Endothelial cell of umbilical vein (primary cell): ENCODE results near the gene TAGLN2.

Experiments used
- EZH2 ChIP-seq: IDR thresholded peaks from 2 replicates; pipeline ENCODE4 v1.6.1; 2012; ENCODE audit warnings: borderline replicate concordance, low read depth, mild to moderate bottlenecking, moderate library complexity, low read length, inconsistent platforms; ENCODE audit not compliant: severe bottlenecking
- FOS ChIP-seq: IDR thresholded peaks from 2 replicates; pipeline ENCODE4 v1.6.1; 2011; ENCODE audit warnings: mild to moderate bottlenecking, low read length, moderate library complexity, borderline replicate concordance; ENCODE audit not compliant: insufficient read depth
- GATA2 ChIP-seq: IDR thresholded peaks from 2 replicates; pipeline ENCODE4 v1.7.0; 2011; ENCODE audit warnings: low read depth, mild to moderate bottlenecking, moderate library complexity, mixed read lengths, low read length; ENCODE audit not compliant: insufficient read length, insufficient read depth
- MYC ChIP-seq: IDR thresholded peaks from one replicate; pipeline ENCODE4 v1.6.1; 2011; ENCODE audit warnings: mild to moderate bottlenecking, low read depth, low read length
- POLR2A ChIP-seq: IDR thresholded peaks from 2 replicates; pipeline ENCODE4 v1.6.1; 2012; ENCODE audit warnings: low read depth, mild to moderate bottlenecking, control low read depth, low read length
- POLR2AphosphoS5 ChIP-seq: IDR thresholded peaks from 2 replicates; pipeline ENCODE4 v1.6.1; 2012; ENCODE audit warnings: low read depth, mild to moderate bottlenecking, control low read depth, low read length, moderate library complexity; ENCODE audit not compliant: insufficient read depth
- TF ChIP-seq, protein P1 (sequence below), 2 donors: IDR thresholded peaks; 1 replicate in 1 of 2; 2 replicates in 1 of 2; pipeline ENCODE4 v1.5.1; 2011; ENCODE audit warnings: low read length in 2 of 2, mild to moderate bottlenecking in 2 of 2, moderate library complexity in 2 of 2, control low read depth in 1 of 2, inconsistent platforms in 1 of 2, low read depth in 1 of 2; ENCODE audit not compliant: insufficient read depth in 1 of 2; ENCODE audit errors: extremely low read depth in 1 of 2
- TF ChIP-seq, protein P2 (sequence below): IDR thresholded peaks from 2 replicates; pipeline ENCODE4 v1.6.1; 2011; ENCODE audit not compliant: insufficient read depth, insufficient read length

DNA sequence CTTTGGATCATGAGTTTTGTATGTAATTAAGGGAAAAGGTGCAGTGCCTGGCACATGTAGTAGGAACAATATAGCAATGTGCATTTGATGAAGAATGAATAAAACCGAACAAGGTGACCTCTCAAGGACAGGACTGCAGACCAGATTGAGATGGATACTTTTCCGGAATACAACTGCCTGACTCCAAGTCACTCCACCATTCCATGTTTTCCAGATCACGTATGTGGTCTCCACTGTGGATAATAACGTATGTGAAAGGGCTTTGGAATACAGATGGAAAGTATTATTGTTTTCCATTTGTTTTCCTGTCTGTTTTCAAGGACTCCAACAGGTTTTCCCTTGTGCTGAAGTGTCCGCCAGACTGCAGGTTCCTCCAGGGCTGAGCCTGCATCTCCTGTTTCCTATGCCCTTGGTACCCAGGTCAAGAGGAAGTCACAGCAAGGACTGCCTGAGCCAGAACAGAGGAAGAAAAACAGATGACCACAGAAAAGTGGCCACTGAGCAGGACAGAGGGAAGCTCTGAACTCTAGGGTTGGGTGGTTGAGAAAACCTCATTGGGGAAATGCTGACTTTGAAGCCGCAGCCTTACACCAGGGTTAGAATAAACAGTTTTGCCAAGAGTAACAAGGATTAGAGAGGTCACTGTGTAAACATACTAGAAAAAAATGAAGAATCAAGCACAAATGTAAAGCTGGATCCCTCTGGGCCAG is 29.3 kb downstream of the TAGLN2 start:
- TF ChIP-seq POLR2A: no peak
- TF ChIP-seq, protein P1, sequence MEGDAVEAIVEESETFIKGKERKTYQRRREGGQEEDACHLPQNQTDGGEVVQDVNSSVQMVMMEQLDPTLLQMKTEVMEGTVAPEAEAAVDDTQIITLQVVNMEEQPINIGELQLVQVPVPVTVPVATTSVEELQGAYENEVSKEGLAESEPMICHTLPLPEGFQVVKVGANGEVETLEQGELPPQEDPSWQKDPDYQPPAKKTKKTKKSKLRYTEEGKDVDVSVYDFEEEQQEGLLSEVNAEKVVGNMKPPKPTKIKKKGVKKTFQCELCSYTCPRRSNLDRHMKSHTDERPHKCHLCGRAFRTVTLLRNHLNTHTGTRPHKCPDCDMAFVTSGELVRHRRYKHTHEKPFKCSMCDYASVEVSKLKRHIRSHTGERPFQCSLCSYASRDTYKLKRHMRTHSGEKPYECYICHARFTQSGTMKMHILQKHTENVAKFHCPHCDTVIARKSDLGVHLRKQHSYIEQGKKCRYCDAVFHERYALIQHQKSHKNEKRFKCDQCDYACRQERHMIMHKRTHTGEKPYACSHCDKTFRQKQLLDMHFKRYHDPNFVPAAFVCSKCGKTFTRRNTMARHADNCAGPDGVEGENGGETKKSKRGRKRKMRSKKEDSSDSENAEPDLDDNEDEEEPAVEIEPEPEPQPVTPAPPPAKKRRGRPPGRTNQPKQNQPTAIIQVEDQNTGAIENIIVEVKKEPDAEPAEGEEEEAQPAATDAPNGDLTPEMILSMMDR (IDR thresholded peaks at IDR 0.05; ENCODE audit: extremely low read depth in 1 of 2, insufficient read depth in 1 of 2, low read depth in 1 of 2, low read length in 2 of 2): no peak
- no peak for TF ChIP-seq EZH2
- TF ChIP-seq MYC: no peak
- TF ChIP-seq POLR2AphosphoS5: no peak
- TF ChIP-seq, protein P2, sequence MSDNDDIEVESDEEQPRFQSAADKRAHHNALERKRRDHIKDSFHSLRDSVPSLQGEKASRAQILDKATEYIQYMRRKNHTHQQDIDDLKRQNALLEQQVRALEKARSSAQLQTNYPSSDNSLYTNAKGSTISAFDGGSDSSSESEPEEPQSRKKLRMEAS: no peak
- no peak for TF ChIP-seq FOS
- TF ChIP-seq GATA2: no peak
